GM10266 (cell line): ENCODE measurements around the gene GTF3C5.

Experiments
- DNase-seq: peaks from one replicate; pipeline ENCODE4 v3.0.0; 2012; ENCODE audit errors: extremely low spot score
- TF ChIP-seq, protein P1 (sequence below): IDR thresholded peaks from 2 replicates; pipeline ENCODE4 v1.5.1; 2012; ENCODE audit warnings: mild to moderate bottlenecking, low read depth; ENCODE audit not compliant: control insufficient read depth, insufficient read depth; ENCODE audit errors: missing control alignments

The GTF3C5 gene

DNA sequence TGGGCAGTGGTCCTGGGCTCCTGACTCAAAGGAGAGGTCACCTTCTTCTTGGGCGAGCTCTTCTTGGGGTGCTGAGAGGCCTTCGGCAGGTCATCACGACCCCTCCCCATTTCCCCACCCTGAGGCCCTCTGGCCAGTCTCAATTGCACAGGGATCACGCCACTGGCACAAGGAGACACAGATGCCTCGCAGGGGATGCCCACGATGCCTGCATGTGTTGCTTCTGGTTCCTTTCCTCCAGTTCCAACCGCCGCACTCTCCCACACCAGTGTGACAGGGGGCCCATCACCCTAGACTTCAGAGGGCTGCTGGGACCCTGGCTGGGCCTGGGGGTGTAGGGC, 32.3 kb downstream of the GTF3C5 start:
- TF ChIP-seq, protein P1, sequence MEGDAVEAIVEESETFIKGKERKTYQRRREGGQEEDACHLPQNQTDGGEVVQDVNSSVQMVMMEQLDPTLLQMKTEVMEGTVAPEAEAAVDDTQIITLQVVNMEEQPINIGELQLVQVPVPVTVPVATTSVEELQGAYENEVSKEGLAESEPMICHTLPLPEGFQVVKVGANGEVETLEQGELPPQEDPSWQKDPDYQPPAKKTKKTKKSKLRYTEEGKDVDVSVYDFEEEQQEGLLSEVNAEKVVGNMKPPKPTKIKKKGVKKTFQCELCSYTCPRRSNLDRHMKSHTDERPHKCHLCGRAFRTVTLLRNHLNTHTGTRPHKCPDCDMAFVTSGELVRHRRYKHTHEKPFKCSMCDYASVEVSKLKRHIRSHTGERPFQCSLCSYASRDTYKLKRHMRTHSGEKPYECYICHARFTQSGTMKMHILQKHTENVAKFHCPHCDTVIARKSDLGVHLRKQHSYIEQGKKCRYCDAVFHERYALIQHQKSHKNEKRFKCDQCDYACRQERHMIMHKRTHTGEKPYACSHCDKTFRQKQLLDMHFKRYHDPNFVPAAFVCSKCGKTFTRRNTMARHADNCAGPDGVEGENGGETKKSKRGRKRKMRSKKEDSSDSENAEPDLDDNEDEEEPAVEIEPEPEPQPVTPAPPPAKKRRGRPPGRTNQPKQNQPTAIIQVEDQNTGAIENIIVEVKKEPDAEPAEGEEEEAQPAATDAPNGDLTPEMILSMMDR = no peak
- no peak for DNase-seq

DNA sequence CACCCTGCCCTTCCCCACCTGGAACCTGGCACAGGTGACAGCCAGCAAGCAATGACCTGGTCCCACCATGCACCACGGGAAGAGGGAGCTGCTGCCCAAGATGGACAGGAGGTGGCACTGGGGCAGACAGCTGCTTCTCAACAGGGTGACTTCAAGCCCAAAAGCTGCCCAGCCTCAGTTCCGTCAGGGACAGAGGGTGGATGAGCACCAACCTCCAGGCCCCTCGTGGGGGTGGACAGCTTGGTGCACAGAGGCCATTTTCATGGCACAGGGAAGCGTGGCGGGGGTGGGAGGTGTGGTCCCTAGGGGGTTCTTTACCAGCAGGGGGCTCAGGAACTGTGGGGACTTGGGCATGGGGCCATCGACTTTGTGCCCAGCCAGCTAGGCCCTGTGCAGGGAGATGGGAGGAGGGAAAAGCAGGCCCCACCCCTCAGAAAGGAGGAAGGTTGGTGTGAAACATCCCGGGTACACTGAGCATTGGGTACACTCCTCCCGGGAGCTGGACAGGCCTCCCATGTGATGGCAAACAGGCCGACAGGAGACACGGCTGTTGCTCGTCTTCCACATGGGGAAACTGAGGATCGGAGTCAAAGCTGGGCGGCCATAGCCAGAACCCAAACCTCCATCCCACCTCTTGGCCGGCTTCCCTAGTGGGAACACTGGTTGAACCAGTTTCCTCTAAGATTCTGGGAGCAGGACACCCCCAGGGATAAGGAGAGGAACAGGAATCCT, 32.9 kb downstream of the GTF3C5 start:
- TF ChIP-seq, protein P1 = no peak
- no peak for DNase-seq

DNA sequence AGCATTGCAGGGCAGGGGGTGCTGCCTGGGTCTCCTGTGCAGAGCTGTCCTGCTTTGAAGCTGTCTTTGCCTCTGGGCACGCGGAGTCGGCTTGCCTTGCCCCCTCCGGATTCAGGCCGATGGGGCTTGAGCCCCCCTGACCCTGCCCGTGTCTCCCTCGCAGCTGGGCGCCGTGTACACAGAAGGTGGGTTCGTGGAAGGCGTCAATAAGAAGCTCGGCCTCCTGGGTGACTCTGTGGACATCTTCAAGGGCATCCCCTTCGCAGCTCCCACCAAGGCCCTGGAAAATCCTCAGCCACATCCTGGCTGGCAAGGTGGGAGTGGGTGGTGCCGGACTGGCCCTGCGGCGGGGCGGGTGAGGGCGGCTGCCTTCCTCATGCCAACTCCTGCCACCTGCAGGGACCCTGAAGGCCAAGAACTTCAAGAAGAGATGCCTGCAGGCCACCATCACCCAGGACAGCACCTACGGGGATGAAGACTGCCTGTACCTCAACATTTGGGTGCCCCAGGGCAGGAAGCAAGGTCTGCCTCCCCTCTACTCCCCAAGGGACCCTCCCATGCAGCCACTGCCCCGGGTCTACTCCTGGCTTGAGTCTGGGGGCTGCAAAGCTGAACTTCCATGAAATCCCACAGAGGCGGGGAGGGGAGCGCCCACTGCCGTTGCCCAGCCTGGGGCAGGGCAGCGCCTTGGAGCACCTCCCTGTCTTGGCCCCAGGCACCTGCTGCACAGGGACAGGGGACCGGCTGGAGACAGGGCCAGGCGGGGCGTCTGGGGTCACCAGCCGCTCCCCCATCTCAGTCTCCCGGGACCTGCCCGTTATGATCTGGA, 33.7 kb downstream of the GTF3C5 start:
- TF ChIP-seq, protein P1 = no peak
- DNase-seq = no peak

DNA sequence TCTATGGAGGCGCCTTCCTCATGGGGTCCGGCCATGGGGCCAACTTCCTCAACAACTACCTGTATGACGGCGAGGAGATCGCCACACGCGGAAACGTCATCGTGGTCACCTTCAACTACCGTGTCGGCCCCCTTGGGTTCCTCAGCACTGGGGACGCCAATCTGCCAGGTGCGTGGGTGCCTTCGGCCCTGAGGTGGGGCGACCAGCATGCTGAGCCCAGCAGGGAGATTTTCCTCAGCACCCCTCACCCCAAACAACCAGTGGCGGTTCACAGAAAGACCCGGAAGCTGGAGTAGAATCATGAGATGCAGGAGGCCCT, 34.2 kb downstream of the GTF3C5 start:
- TF ChIP-seq, protein P1 = no peak
- no peak for DNase-seq

DNA sequence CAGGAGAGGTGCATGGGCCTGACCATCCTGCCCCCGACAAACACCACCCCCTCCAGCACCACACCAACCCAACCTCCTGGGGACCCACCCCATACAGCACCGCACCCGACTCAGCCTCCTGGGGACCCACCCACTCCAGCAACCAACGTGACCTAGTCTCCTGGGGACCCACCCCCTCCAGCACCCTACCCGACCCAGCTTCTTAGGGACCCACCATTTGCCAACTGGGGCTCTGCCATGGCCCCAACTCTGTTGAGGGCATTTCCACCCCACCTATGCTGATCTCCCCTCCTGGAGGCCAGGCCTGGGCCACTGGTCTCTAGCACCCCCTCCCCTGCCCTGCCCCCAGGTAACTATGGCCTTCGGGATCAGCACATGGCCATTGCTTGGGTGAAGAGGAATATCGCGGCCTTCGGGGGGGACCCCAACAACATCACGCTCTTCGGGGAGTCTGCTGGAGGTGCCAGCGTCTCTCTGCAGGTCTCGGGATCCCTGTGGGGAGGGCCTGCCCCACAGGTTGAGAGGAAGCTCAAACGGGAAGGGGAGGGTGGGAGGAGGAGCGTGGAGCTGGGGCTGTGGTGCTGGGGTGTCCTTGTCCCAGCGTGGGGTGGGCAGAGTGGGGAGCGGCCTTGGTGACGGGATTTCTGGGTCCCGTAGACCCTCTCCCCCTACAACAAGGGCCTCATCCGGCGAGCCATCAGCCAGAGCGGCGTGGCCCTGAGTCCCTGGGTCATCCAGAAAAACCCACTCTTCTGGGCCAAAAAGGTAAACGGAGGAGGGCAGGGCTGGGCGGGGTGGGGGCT, 35.6 kb downstream of the GTF3C5 start:
- TF ChIP-seq, protein P1 = no peak

GRCh38 chr9:133067006-133067405, 36.2 kb downstream of the GTF3C5 start:
- TF ChIP-seq, protein P1 = no peak
- no peak for DNase-seq

More for the DNA sequence above, 35.6 kb downstream of the GTF3C5 start:
- no peak for DNase-seq
